Ishikawa (cell line): ENCODE results near the gene BMPER.
A peak's percentile ranks its signal among the peaks of the same experiment; 100 is the strongest.

Experiments
- CEBPB ChIP-seq: IDR thresholded peaks from 2 replicates; pipeline ENCODE4 v1.6.1; 2012
- CREB1 ChIP-seq: IDR thresholded peaks from 2 replicates; pipeline ENCODE4 v1.6.1; 2012; ENCODE audit warnings: low read depth
- EGR1 ChIP-seq: IDR thresholded peaks from 2 replicates; pipeline ENCODE4 v1.6.1; 2012
- EP300 ChIP-seq: IDR thresholded peaks from 2 replicates; pipeline ENCODE4 v1.6.1; 2012; ENCODE audit warnings: borderline replicate concordance
- FOXM1 ChIP-seq: IDR thresholded peaks from 2 replicates; pipeline ENCODE4 v1.6.1; 2012; ENCODE audit warnings: low read depth, borderline replicate concordance
- MAX ChIP-seq: IDR thresholded peaks from 2 replicates; pipeline ENCODE4 v1.6.1; 2012
- NFIC ChIP-seq: IDR thresholded peaks from 2 replicates; pipeline ENCODE4 v1.6.1; 2012
- RAD21 ChIP-seq: IDR thresholded peaks from 2 replicates; pipeline ENCODE4 v1.6.1; 2012; ENCODE audit warnings: low read depth
- REST ChIP-seq: IDR thresholded peaks from 2 replicates; pipeline ENCODE4 v1.6.1; 2012; ENCODE audit warnings: low read depth, mild to moderate bottlenecking
- TAF1 ChIP-seq: IDR thresholded peaks from 2 replicates; pipeline ENCODE4 v1.6.1; 2012; ENCODE audit warnings: low read depth, mild to moderate bottlenecking
- TCF12 ChIP-seq: IDR thresholded peaks from 2 replicates; pipeline ENCODE4 v1.6.1; 2012; ENCODE audit warnings: low read depth
- TEAD4 ChIP-seq: IDR thresholded peaks from 2 replicates; pipeline ENCODE4 v1.6.1; 2012
- USF1 ChIP-seq: IDR thresholded peaks from 2 replicates; pipeline ENCODE4 v1.6.1; 2012
- YY1 ChIP-seq: IDR thresholded peaks from 2 replicates; pipeline ENCODE4 v1.6.1; 2012; ENCODE audit warnings: low read depth
- ZBTB7A ChIP-seq: IDR thresholded peaks from 2 replicates; pipeline ENCODE4 v1.6.1; 2012; ENCODE audit warnings: low read depth

BMPER gene

GRCh38 chr7:34162027-34162565 is 256.8 kb downstream of the BMPER start:
- TF ChIP-seq MAX (no peak), ZBTB7A (no peak), EGR1 (no peak), EP300 (no peak), RAD21 (no peak), REST (no peak), TEAD4 (no peak), CREB1 (no peak), FOXM1 (no peak), YY1 (no peak), NFIC (no peak), CEBPB (no peak), TAF1 (no peak), TCF12 (no peak), USF1 (no peak)

- no peak for TF ChIP-seq NFIC
Observed at GRCh38 chr7:34162677-34163076, 257.3 kb downstream of the BMPER start.

GRCh38 chr7:34163956-34164355 is 258.6 kb downstream of the BMPER start:
- TF ChIP-seq EP300: no peak
- no peak for TF ChIP-seq REST
- no peak for TF ChIP-seq NFIC

- TF ChIP-seq FOXM1 (no peak), USF1 (no peak), CEBPB (no peak), ZBTB7A (no peak), EP300 (no peak), EGR1 (no peak), TEAD4 (no peak), REST (no peak), NFIC (no peak), TAF1 (no peak), TCF12 (no peak), YY1 (no peak), MAX (no peak), RAD21 (no peak), CREB1 (no peak)
Observed at GRCh38 chr7:34165466-34165865, 260.1 kb downstream of the BMPER start.

GRCh38 chr7:34165927-34166550 is 260.7 kb downstream of the BMPER start:
- peak; percentile 34 for TF ChIP-seq RAD21
- TF ChIP-seq ZBTB7A: no peak

GRCh38 chr7:34168013-34168412 is 262.7 kb downstream of the BMPER start:
- TF ChIP-seq ZBTB7A (no peak), NFIC (no peak), REST (no peak), EGR1 (no peak), CREB1 (no peak), YY1 (no peak)
